ENCODE results near the gene COLEC11. TPM values are rescaled to one million over a fixed set of nuclear protein-coding genes. Genes with fewer than 3 reads are reported as not detected.

COLEC11 gene
- total and polyA plus RNA-seq, 2 of the 13 experiments (the other 11 are each of a cell fraction or from before 2014, with no cell fraction given), result 1.5 to 3.0 TPM

- TF ChIP-seq ZNF781 (CRISPR knock-in tag; IDR thresholded peaks at IDR 0.05; ENCODE audit: borderline replicate concordance, not compliant biosample characterization) (peak; percentile 70), ZNF451 (CRISPR knock-in tag; IDR thresholded peaks at IDR 0.05) (peak; percentile 58; the same call in 1 of the 2 replicates), SYNCRIP (IDR thresholded peaks at IDR 0.05; ENCODE audit: insufficient read depth, low read depth, low read length) (no peak), WIZ (CRISPR knock-in tag; IDR thresholded peaks at IDR 0.05) (0 out of 2 replicates have a peak, but pooled peaks have one; percentile 43), ZNF138 (CRISPR knock-in tag; IDR thresholded peaks at IDR 0.05; ENCODE audit: low read depth) (0 out of 2 replicates have a peak, but pooled peaks have one; percentile 27), CHCHD3 (CRISPR knock-in tag; IDR thresholded peaks at IDR 0.05) (no peak), GABPB1 (CRISPR knock-in tag; IDR thresholded peaks at IDR 0.05) (peak; percentile 35; the same call in 1 of the 2 replicates), ZNF180 (CRISPR knock-in tag; IDR thresholded peaks at IDR 0.05; ENCODE audit: borderline replicate concordance, low read depth) (no peak), FOXO1 (CRISPR knock-in tag; IDR thresholded peaks at IDR 0.05) (no peak; the same call in 1 of the 2 replicates), TAF1 (CRISPR knock-in tag; IDR thresholded peaks at IDR 0.05) (no peak), THAP9 (CRISPR knock-in tag; IDR thresholded peaks at IDR 0.05; ENCODE audit: borderline replicate concordance) (no peak), ZNF569 (CRISPR knock-in tag; IDR thresholded peaks at IDR 0.05; ENCODE audit: borderline replicate concordance) (no peak), PHF20 (CRISPR knock-in tag; IDR thresholded peaks at IDR 0.05) (0 out of 2 replicates have a peak, but pooled peaks have one; percentile 17), HOXA9 (CRISPR knock-in tag; IDR thresholded peaks at IDR 0.05; ENCODE audit: borderline replicate concordance) (0 out of 2 replicates have a peak, but pooled peaks have one; percentile 33), RAD51 (IDR thresholded peaks at IDR 0.05; ENCODE audit: borderline replicate concordance) (no peak), CEBPG (CRISPR knock-in tag; IDR thresholded peaks at IDR 0.05) (no peak; the same call in 1 of the 2 replicates), KLF15 (CRISPR knock-in tag; IDR thresholded peaks at IDR 0.05; ENCODE audit: borderline replicate concordance) (no peak), ZNF383 (CRISPR knock-in tag; IDR thresholded peaks at IDR 0.05; ENCODE audit: borderline replicate concordance) (no peak), MTA3 (CRISPR knock-in tag; IDR thresholded peaks at IDR 0.05) (no peak), ISL2 (CRISPR knock-in tag; IDR thresholded peaks at IDR 0.05) (0 out of 2 replicates have a peak, but pooled peaks have one; percentile 0)
- TF ChIP-seq, protein P1, sequence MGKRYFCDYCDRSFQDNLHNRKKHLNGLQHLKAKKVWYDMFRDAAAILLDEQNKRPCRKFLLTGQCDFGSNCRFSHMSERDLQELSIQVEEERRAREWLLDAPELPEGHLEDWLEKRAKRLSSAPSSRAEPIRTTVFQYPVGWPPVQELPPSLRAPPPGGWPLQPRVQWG (CRISPR knock-in tag; IDR thresholded peaks at IDR 0.05; ENCODE audit: borderline replicate concordance, low read depth), result no peak
- TF ChIP-seq, protein P2, sequence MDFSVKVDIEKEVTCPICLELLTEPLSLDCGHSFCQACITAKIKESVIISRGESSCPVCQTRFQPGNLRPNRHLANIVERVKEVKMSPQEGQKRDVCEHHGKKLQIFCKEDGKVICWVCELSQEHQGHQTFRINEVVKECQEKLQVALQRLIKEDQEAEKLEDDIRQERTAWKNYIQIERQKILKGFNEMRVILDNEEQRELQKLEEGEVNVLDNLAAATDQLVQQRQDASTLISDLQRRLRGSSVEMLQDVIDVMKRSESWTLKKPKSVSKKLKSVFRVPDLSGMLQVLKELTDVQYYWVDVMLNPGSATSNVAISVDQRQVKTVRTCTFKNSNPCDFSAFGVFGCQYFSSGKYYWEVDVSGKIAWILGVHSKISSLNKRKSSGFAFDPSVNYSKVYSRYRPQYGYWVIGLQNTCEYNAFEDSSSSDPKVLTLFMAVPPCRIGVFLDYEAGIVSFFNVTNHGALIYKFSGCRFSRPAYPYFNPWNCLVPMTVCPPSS (IDR thresholded peaks at IDR 0.05), result no peak
Measured at GRCh38 chr2:3656762-3657721, 62.1 kb downstream of the COLEC11 start (continued).
